ENCODE data around the gene WFDC9.
"Not testable (repeated sequence)": the region's sequence is repeated elsewhere in the genome, so short reads cannot be mapped to it uniquely, and the experiment has no call there.

The WFDC9 gene

DNA sequence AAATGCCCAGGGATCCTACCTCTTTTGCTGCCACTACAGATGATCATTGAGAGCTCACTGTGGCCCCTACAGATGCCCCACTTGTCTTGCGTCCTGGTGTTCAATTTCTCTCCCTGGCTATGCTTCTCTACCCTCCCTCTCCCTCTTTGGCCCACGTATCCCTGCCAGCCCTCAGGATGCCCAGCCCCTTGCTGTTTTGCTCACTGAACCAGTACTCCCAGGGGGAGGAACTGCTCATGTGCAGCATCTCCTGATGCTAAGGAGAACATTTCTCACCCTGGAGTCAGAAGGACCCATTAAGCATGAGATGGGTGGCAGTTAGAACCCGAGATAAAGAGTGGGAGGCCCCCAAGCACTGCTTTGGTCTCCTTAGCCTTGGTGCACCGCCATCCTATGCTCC is at the start of gene WFDC9:
TSS of gene WFDC9 (minus strand) at position 101 of the 400 bp plus-strand sequence. CDS start 21,103 bp downstream, outside the sequence.
- no peak for DNase-seq

DNA sequence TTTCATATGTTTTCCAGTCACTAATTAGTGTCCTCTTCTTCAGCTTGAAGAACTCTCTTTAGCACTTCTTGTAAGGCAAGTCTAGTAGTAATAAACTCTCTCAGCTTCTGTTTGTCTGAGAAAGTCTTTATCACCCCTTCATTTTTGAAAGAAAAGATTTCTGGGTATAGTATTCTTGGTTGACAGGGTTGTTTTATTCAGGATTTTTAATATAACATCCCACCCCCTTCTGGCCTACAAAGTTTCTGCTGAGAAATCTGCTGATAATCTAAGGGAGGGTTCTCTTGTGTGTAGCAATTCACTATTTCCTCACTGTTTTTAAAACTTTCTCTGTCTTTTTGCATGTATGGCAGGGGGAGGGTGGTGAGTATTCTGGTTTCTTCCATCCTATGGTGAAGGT is 48.6 kb upstream of the WFDC9 start:
- no peak for DNase-seq

DNA sequence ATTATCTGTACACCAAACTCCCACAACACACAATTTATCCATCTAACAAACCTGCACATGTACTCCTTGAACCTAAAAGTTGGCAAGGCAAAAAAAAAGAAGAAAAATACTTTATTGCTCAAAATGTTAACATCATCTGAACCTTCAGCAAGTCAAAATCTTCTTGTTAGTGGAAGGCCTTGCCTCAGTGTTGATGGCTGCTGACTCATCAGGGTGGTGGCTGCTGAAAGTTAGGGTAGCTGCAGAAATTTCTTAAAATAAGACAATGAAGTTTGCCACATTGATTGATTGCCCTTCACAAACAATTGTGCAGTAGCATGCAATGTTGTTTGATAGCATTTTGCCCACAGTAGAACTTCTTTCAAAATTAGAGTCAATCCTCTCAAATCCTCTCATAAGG is 41.7 kb upstream of the WFDC9 start:
- no peak for DNase-seq

DNA sequence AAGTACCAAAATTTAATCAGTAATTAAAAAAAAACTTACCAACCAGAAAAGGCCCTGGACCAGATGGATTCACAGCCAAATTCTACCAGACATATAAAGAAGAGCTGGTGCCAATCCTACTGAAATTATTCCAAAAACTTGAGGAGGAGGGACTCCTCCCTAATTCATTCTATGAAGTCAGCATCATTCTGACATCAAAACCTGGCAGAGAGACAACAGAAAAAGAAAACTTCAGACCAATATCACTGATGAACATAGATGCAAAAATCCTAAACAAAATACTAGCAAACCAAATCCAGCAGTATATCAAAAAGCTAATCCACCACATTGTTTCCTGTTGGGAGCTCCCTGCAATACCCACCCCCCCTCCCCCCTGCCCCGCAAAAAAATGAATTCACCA is 39.1 kb upstream of the WFDC9 start, which contains the start of gene WFDC11:
TSS of gene WFDC11 (minus strand) at position 101 of the 400 bp plus-strand sequence. CDS start 19,639 bp downstream, outside the sequence.
- DNase-seq, result no peak

DNA sequence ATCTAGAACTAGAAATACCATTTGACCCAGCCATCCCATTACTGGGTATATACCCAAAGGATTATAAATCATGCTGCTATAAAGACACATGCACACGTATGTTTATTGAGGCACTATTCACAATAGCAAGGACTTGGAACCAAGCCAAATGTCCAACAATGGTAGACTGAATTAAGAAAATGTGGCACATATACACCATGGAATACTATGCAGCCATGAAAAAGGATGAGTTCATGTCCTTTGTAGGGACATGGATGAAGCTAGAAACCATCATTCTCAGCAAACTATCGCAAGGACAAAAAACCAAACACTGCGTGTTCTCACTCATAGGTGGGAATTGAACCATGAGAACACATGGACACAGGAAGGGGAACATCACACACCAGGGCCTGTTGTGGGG is 26.0 kb upstream of the WFDC9 start:
- not testable (repeated sequence) for DNase-seq

DNA sequence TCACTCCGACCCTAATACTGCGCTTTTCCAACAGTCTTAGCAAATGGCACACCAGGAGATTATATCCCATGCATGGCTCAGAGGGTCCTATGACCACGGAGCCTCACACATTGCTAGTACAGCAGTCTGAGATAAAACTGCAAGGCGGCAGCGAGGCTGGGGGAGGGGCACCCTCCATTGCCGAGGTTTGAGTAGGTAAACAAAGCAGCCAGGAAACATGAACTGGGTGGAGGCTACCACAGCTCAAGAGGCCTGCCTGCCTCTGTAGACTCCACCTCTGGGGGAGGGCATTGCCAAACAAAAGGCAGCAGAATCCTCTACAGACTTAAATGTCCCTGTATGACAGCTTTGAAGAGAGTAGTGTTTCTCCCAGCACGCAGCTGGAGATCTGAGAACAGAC is 20.6 kb upstream of the WFDC9 start:
- DNase-seq, result not testable (repeated sequence)

DNA sequence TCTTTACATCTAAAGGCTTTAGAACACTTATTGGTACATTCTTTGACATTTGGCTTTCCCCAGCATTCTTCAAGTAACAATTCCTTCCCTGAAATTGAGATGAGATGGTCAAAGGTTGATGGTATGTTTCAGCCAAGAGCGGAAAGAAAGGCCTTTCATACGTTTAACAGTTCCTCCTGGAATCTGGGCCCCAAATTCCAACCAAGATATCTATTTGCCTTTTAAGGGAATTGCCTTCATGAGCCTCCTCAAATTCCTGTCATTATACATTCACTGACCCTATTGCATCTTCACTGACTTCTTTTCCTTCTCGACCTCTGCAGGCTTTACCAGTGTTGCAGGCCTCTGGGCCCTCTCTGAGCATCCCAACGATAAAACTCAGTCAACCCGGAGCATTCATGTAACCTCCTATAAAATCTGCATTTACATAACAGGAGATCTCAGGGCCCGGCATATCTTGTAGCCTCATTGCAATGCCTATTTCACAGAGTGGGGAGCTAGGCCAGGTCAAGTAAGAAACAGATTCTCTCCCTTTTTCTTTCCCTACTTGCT is 18.3 kb upstream of the WFDC9 start:
- no peak for DNase-seq

DNA sequence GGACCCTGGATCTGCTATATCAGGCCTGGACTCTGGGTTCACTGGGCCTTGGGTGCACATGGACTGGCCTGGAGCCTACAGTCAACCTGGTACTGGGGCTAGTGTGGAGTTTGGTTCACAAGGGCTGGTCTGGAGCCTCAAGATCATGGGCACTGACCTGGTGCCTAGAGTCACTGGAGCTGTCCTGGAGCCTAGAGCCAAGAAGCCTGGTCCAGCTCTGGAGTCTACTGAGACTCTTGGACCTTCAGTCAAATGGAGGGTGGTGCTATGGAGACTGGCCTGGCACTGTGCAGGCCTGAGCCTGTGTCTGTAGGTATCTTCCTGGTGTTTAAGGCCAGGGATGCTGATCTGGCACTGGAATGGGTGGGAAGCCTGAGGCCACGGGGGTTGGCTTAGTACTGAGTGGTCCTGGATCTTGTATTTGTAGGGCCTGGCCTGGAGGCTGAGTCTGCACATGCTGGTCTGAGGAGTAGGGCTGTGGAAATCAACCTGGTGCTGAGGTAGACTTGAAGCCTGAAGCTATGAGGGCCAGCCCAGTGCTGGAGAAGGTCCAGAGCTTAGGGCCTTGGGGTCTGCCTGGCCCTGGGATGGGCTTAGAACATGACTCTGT is 16.5 kb upstream of the WFDC9 start:
- no peak for DNase-seq

DNA sequence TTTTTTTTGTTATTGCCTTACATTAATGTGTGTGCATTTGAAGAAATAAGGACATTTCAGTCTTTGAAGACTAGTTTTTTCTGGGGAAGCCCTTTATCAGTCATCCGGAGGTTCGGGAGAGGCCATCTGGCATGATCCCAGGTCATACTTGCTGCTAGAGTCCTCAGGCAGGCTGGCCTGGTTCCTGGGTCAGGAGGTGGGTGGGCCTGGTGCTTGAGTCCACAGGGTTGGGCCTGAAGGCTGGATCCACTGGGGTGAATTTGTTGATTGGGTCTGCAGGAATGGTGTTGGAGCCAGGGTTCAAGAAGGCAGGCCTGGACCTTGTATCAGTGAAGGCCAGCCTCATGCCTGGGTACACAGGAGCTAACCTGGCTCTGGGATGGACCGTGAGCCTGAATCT is 15.8 kb upstream of the WFDC9 start:
- no peak for DNase-seq

DNA sequence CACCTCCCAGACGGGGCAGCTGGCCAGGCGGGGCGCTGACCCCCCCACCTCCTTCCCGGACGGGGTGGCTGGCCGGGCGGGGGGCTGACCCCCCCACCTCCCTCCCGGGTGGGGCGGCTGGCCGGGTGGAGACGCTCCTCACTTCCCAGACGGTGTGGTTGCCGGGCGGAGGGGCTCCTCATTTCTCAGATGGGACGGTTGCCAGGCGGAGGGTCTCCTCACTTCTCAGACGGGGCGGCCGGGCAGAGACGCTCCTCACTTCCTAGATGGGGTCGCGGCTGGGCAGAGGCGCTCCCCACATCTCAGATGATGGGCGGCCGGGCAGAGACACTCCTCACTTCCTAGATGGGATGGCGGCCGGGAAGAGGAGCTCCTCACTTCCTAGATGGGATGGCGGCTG is 14.8 kb upstream of the WFDC9 start:
- not testable (repeated sequence) for DNase-seq

DNA sequence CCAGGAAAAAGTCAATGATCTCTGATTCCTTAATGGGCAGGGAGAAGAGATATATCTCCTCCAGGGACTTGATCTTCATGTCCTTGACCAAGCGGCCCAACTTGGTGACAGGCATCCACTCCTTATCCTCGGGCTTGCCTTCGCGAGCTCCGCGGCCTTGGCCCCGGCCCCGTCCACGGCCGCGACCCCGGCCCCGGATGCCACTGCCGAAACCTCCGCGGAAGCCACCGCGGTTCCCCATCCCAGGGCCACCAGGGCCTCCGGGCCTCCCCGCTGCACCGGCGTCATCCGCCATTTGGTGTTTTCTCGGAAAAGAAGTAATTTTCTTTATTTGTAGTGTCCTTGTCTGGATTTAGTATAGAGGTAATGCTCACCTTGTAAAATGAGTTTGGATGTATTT is 10.0 kb upstream of the WFDC9 start:
- DNase-seq, result not testable (repeated sequence)

DNA sequence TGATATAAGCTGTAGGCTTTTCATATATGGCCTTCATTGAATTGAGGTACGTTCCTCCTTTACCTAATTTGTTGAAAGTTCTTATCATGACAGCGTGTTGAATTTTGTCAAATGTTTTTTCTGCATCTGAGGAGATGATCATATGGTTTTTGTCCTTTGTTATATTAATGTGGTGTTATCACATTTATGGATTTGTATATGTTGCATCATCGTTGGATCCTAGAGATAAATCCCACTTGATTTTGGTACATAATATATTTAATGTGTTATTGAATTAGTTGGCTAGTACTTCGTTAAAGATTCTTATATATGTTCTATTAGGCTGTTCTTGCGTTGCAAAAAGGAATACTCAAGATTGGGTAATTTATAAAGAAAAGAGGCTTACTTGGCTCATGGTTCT is 8.6 kb upstream of the WFDC9 start:
- no peak for DNase-seq

DNA sequence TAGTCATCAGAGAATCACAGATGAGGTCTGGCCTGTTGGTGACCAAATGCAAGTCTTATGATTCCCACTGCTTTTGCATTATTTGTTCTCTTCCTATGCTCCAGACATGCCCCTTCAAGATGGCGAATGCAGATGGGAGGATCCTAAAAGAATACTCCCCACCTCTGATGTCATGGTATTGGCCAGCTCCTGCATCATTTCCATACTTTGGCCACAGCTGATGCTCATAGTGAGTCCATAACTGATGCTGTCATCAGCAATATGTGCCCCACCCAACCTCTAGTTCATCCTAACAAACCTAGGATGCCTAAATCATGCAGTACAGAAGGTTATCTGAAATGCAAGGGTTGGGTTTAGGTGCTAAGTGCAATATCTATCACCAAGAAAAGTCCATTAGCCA is 5.4 kb upstream of the WFDC9 start:
- DNase-seq, result no peak

DNA sequence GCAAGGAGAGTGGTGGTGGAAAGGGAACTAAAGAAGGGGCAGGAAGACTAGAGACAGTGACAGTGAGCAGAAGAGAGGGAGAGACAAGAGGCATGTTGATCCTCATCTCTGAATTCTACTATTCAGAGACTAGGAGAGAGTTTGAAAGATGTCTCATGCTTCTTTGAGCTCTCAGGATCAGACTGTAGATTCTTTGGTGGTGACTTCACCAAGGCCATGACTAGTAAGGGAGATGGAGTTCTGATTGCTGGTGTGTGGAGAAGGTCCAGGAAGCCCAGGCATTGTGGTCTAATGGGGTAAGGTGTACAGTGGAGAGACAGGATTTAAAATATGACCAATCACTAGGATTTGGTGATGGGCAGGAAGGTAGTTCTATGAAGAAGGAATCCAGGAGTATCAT is 713 bp downstream of the WFDC9 start:
- no peak for DNase-seq

DNA sequence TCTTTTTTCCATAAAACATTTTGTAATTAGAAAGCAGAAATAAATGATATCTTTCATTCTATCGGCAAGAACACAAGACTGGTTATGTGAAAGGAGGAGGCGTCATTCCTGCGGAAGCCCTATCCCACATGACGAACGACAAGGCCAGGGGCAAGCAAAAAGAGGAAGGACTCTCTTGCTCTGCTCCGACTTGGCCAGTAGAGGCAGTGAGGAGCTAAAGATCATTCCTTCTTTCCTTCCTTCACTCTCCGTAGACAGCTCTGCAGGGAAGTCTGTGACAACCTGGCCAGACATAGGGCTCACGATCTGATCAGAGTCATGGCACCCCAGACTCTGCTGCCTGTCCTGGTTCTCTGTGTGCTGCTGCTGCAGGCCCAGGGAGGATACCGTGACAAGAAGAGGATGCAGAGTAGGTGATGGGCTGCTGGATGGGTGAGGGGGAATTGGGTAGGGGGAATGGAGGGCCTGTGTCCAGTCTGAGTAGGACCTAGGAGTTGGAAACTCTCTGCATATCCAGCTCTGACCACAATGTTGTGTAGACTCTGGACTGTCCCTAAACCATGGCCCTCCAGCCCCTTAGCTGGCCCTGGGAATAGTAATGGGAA is 1.5 kb downstream of the WFDC9 start, which contains the start of gene WFDC10A:
TSS of gene WFDC10A (plus strand) at position 244 of the 605 bp plus-strand sequence. CDS start at position 319, 75 bp downstream.
- DNase-seq, result peak in 1 of 56 donors; percentile 37

DNA sequence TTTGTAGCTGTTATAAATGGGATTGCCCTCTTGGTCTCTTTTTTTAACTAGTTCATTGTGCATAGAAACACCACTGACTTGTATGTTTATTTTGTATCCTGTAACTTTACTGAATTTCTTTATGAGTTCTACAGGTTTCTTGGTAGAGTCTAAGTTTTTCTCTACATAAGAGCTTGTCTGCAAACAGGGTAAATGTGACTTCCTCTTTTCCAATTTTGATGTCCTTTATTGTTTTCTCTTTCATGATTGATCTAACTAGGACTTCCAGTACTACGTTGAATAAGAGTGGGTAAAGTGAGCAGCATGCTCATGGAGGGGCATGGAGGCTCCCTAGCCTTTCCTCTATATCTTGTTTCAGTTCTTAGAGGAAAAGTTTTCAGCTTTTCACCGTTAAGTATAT is 4.5 kb downstream of the WFDC9 start:
- DNase-seq, result no peak

DNA sequence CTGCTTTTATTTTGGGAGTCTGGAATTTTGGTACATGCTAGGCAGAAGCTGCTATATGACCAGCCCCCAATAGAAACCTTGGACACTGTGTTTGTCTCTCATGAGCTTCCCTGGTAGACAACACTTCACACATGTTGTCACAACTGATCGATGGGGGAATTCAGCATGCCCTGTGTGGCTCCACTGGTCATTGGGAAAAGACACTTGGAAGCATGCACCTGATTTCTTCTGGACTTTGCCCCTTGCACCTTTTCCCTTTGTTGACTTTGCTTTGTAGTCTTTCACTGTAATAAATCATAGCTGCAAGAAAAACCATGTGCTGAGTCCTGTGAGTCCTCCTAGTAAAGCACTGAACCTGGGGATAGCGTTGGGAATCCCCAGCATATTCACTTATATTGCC is 9.5 kb downstream of the WFDC9 start:
- DNase-seq, result no peak

DNA sequence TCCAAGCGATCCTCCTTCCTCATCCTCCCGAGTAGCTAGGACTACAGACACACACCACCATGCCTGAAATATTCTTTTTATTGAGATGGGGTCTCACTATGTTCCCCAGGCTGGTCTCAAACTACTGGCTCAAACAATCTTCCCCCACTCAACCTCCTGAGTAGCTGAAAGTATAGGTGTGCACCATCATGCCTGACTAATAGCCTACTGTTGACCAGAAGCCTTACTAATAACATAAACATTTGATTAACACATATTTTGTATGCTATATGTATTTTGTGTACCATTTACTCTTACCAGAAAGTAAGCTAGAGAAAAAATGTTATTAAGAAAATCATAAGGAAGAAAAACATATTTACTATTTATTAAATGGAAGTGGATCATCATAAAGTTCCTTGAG is 13.5 kb downstream of the WFDC9 start:
- no peak for DNase-seq

DNA sequence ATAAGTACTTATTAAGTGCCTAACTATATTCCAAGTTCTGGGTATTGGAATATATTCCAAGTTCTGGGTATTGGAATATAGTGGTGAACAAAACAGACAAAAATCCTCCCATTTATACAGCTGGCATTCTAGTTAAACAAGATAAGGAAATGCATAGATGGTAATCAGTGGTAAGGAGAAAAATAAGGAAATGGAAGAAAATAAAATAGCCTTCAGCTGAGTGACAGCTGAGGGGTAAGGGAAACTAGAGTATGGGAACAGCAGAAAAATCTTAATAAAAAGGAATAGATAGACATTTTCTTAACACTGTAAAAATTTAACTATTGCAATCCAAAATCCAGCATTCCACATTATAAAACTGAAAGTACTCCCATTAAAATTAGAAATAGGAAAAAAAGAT is 18.8 kb downstream of the WFDC9 start:
- DNase-seq, result no peak

DNA sequence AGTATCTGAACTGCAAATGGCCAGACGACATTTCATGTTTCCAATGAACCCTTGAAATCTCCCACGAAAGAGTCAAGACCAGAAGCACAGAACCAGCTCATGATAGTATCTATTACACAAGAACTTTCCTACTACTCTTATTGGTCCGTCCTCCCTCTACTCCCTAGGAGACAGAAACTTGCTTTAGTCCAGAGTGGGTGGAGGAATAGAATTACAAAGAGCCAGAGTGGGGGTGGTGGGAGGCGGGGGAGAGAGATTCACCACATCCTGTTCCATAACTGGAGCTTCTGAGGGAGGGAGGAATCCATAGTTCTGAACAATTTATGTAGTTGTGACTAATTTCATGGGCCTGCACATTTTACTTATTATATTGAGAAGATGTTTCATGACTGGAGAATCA is 20.0 kb downstream of the WFDC9 start:
- no peak for DNase-seq

DNA sequence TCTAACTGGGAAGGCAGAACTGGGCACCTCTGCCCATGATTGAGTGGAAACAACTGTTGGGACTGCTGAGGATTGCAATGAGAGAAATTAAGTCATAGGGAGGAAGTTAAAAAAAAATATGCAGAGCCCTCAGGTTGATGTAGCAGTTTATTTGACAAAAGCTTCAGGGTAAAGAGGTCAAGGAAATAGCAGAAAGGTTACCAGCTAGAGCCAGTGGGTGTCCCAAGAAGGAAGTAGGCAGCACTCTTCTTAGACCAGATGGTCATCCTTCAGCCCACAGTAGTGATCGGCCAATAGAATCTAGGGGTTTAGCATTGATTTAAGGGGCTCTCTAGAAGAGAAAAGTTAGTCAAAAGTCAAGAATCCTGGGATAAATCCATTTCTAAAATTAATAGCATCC is 23.3 kb downstream of the WFDC9 start:
- DNase-seq, result no peak

DNA sequence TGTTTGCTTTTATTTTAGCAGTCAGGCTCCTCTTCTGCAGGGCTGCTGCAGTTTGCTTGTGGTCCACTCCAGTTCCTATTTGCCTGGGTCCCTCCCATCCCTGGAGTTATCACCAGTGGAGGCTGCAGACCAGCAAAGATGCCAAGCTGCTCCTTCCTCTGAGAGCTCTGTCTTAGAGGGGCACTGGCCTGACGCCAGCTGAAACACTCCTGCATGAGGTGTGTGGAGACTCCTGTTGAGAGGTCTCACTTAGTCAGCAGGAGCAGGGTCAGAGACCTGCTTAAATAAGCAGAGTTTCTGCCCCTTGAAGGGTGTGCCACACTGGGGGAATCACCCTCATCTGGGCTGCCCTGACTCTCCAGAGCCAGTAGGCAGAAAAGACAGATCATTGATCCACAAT is 35.8 kb downstream of the WFDC9 start:
- DNase-seq, result no peak

DNA sequence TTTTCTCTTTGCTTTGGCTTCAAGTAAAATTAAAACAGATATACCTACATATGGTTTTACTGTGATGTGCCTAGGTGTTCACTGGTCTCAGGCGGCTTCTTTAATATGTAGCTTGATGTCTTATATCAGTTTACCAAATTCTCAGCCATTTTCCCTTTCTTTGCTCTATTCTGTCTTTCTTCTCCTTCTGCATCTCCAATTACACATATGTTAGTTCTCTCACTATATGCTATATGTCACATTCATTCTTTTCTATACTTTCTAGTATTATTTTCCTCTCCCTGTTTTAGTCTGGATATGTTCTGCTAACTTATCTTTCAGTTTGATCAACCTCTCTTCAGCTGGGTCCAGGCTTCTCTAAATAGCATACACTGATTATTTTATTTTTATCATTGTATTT is 37.6 kb downstream of the WFDC9 start:
- no peak for DNase-seq

Measured in amygdala (tissue), 56 donors.